HFF-Myc (cell line): ENCODE measurements around the gene CD40LG.

Experiments
- DNase-seq: peaks from one replicate; pipeline ENCODE4 v3.0.0-alpha.2; 2011; ENCODE audit warnings: low read depth; ENCODE audit errors: extremely low read depth
- H3K4me3 ChIP-seq: replicated peaks from 2 replicates; pipeline ENCODE4 v1.5.1; 2011; ENCODE audit warnings: low read depth, mild to moderate bottlenecking, control low read depth, low read length
- TF ChIP-seq, protein P1 (sequence below): IDR thresholded peaks from 2 replicates; pipeline ENCODE4 v1.5.1; 2012; ENCODE audit warnings: mild to moderate bottlenecking, low read depth, low read length, control low read depth; ENCODE audit errors: missing control alignments

The CD40LG gene

DNA sequence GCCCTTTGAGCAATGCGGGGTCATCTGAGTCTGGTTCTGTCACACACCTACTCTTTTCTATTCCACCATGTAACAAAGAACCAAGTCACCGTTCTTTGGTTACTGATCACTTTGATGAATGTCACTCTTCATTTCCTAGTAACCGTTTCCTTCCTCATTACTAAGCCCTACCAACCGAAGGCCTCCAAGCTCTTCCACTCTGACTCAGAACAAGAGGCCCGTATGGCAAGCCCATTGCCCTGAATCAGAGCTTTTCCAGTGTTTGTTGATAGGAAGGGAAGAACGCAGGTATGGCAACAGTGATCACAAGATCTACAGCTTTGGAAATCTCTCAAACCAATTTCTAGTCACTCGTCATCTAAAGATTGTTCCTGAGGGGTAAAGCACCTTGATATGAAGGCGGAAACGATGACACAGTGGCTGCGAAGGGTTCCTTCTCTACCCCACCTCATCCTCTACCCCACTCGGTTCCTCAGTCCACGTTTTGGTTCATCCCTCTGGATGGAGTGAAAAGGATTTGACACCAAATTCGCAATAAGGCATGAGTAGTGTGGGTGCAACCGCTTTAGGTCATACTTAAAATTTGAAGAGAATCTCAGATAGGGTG lies 28.0 kb upstream of the CD40LG start:
- no peak for DNase-seq
- H3K4me3 ChIP-seq: no peak overlapping the region
- TF ChIP-seq, protein P1, sequence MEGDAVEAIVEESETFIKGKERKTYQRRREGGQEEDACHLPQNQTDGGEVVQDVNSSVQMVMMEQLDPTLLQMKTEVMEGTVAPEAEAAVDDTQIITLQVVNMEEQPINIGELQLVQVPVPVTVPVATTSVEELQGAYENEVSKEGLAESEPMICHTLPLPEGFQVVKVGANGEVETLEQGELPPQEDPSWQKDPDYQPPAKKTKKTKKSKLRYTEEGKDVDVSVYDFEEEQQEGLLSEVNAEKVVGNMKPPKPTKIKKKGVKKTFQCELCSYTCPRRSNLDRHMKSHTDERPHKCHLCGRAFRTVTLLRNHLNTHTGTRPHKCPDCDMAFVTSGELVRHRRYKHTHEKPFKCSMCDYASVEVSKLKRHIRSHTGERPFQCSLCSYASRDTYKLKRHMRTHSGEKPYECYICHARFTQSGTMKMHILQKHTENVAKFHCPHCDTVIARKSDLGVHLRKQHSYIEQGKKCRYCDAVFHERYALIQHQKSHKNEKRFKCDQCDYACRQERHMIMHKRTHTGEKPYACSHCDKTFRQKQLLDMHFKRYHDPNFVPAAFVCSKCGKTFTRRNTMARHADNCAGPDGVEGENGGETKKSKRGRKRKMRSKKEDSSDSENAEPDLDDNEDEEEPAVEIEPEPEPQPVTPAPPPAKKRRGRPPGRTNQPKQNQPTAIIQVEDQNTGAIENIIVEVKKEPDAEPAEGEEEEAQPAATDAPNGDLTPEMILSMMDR: no peak

DNA sequence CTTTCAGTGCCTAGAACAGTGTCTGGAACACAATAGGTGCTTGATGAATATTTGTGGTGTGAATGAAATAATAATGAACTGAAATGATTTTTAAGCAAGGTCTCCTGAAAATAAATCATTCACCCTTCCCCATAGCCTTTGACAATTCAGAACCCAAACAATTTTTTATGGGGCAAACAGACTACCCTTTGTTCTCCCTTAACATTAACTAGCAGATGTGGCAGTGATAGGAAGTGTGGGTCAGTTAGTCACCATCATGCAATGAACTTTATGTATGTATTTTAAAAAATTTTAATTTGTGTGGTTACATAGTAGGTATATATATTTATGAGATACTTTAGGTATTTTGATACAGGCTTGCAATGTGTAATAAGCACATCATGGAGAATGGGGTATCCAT lies 27.2 kb upstream of the CD40LG start:
- no peak for DNase-seq
- TF ChIP-seq, protein P1: no peak
- H3K4me3 ChIP-seq: no peak overlapping the region

DNA sequence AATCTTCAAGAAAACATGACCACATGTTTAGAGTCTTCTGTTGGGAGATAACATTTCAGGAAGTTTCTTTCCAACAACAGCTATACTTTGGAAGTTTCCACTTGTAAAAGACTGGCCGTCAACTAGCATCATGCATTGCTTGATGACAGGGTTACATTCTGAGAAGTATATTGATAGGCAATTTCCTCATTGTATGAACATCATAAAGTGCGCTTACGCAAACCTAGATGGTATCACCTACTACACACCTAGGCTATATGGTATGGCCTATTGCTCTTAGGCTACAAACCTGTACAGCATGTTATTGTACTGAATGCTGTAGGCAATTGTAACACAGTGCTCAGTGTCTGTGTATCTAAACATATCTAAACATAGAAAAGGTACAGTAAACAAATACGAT lies 25.4 kb upstream of the CD40LG start:
- no peak overlapping the region for H3K4me3 ChIP-seq
- TF ChIP-seq, protein P1: no peak
- DNase-seq: no peak

DNA sequence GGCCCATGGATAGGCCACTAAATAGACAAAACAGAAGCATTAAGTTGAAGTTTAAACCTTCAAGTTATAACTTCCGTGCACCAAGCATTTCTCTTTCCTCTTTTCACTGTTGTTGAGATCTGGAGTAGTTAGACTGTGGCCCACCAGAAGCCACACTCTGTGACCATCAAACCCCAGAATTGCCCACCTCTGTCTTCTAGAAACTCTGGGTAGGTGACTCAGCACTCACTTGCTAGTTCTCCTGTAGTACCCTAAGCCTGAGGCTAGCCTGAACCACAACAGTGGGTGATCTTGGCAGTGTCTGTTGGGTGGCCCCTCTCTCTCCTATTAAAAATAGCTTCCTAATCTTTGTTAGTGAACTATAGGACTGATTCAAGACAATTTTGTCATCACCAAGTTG lies 24.6 kb upstream of the CD40LG start:
- H3K4me3 ChIP-seq: no peak overlapping the region
- TF ChIP-seq, protein P1: no peak
- DNase-seq: no peak

DNA sequence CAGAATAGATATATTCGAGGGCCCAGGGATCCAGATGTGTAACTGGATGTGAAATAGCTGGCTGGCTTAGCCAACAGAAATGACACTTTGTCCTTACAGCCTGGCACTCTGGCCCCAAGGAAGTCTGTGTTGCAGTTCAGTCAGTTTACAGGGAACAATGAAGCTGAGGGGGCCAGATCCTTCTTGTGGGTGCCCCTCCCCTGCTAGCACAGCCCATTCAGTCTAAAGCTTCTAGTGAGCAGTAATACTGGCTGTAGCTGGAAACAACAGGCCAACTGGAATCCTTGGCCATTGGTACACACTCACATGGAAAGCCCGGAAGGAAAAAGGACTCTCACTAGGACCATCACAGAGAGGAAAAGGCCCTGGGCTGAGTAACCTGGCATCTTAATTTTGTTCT lies 22.7 kb upstream of the CD40LG start:
- DNase-seq: no peak
- TF ChIP-seq, protein P1: no peak
- H3K4me3 ChIP-seq: no peak overlapping the region

DNA sequence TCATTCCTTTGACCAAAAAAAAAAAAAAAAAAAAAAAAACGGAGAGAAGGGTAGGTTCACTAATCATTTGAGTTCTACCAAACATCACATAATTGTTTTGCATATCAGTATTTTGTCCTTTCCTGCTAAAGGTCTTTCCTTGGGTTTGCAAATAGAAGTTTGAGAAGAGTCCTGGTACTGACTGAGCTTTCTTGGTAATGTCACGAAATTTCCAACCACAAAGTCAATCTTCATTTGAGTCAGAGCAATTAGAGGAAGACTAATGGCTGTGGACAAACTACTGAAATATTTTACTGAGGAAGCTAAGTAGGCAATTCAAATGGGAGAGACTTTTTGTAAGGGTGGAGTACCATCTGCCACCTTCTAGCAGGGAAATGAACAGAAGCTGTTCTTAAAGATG lies 21.7 kb upstream of the CD40LG start:
- no peak overlapping the region for H3K4me3 ChIP-seq
- TF ChIP-seq, protein P1: no peak
- DNase-seq: no peak

DNA sequence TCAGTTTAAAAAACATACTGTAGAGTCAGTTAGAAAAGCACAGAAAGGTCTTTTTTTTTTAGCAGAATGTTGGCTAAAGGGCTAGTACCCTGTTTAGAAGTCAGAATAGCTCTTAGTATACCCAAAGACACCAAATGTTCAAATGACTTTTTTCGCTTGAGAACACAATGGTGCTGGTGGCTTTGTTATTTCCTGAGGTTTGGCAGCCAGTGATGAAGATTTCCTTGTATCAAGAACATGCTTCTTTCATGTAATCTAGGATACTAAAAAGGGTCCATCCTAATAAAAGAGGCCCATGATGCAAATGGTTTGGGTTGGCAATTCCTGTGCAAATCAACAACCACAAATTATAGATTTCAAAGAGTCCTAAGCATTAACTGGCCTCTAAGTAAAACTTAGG lies 21.1 kb upstream of the CD40LG start:
- TF ChIP-seq, protein P1: no peak

More for the DNA sequence above, 21.1 kb upstream of the CD40LG start:
- DNase-seq: no peak
- no peak overlapping the region for H3K4me3 ChIP-seq
